Ammon's horn (tissue), 1 donor: ENCODE data around the gene APOC4.

ENCODE experiments used
- DNase-seq: peaks from one replicate; pipeline ENCODE4 v3.0.0-alpha.2; 2016; ENCODE audit warnings: low spot score

Gene APOC4

DNA sequence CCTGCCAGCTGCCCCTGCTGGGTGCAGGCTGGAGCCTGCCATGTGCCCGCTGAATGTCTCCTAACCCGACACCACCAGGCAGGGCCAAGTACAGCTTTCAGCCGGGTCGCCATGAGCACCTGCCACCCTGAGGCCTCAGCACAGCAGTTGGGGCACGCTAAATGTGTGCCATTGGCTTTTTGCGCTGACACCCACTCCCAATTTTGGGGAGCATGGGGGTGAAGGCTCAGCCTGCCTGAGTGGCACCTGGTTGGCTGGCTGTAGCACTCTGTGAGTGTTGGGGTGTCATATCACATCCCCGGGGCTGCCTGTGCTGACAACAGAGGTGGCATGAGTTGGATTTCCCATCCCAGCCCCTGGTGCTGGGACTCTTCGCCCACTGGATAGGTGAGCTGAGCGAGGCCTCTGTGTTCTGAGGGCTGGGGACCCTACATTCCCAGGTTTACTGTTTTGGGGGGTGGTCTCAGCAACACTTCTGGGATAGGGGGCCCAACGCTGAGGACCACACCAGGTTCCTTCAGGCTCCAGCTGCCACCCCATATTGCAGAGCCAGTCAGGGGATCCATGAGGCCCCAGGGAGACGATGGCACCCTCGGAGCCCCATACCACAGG lies 52.0 kb downstream of the APOC4 start:
- no peak for DNase-seq
